Ascending aorta (tissue), 2 donors: ENCODE data around the gene GCDH. TPM values are rescaled to one million over a fixed set of nuclear protein-coding genes. Genes with fewer than 3 reads are reported as not detected.

Experiments
- DNase-seq, 2 donors: peaks; one replicate each; pipeline ENCODE4 v3.0.0-alpha.2; 2019; ENCODE audit warnings: low spot score in 2 of 2
- H3K27ac ChIP-seq, 2 donors: fragments of 200-600 bp; sonication (generic); one replicate each; pipeline ENCODE4 v1.5.1; 2016 to 2017; ENCODE audit warnings: mild to moderate bottlenecking in 1 of 2
- H3K27me3 ChIP-seq: fragments of 200-600 bp; sonication (generic); one replicate; pipeline ENCODE4 v1.5.1; 2017
- H3K36me3 ChIP-seq, 2 donors: fragments of 200-600 bp; sonication (generic); one replicate each; pipeline ENCODE4 v1.5.1; 2016
- H3K4me1 ChIP-seq, 2 donors: fragments of 200-600 bp; sonication (generic); one replicate each; pipeline ENCODE4 v1.5.1; 2016 to 2017; ENCODE audit warnings: mild to moderate bottlenecking in 1 of 2
- H3K4me3 ChIP-seq, 2 donors: fragments of 200-600 bp; sonication (generic); one replicate each; pipeline ENCODE4 v1.5.1; 2016 to 2017; ENCODE audit warnings: mild to moderate bottlenecking in 1 of 2
- H3K9me3 ChIP-seq, 2 donors: fragments of 200-600 bp; sonication (generic); one replicate each; pipeline ENCODE4 v1.5.1; 2016
- intact Hi-C: fragments of 100-400 bp; cut with DNase I; formaldehyde crosslinking; loops from one replicate; pipeline ENCODE4 v1.15.1; 2023
- total RNA-seq: library from RNA; depleted of rRNA; stranded (reverse); fragments of >200 nt; gene quantifications from one replicate; pipeline ENCODE4 v1.1.0, GENCODE V29; 2016
- TF ChIP-seq, protein P1 (sequence below), 3 experiments: fragments of 200-600 bp in 2 of 3; fragments of 450-650 bp in 1 of 3; sonication (generic) in 2 of 3; IDR thresholded peaks; one replicate each; pipeline ENCODE4 v1.5.1; 2016 to 2019; ENCODE audit warnings: antibody characterized with exemption in 3 of 3, mild to moderate bottlenecking in 1 of 3, moderate library complexity in 1 of 3

GCDH gene
- total RNA-seq, 1 donor from 2014 or later = 20.6 TPM

DNA sequence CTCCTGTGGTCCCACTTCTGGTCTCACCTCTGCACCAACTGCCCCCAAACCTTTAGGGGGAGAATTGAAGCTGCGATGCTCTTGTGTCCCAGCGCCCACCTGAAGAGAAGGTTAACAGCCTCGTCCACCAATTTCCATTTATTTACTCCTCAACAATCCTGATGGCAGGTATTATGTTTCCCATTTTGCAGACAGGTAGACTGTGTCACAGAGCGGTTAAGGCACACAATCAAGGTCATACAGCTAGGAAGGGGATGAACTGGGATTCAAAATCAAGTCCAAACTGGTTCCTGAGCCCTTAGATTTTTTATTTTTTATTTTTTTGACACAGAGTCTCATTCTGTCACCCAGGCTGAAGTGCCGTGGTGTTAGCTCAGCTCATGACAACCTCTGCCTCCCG is 15.9 kb upstream of the GCDH start:
- no peaks in the 10 kb centered on the region for H3K9me3 ChIP-seq
- H3K4me1 ChIP-seq = peaks cover 0 to 2% of the 10 kb centered on the region in 2 donors
- no peak for DNase-seq
- TF ChIP-seq, protein P1, sequence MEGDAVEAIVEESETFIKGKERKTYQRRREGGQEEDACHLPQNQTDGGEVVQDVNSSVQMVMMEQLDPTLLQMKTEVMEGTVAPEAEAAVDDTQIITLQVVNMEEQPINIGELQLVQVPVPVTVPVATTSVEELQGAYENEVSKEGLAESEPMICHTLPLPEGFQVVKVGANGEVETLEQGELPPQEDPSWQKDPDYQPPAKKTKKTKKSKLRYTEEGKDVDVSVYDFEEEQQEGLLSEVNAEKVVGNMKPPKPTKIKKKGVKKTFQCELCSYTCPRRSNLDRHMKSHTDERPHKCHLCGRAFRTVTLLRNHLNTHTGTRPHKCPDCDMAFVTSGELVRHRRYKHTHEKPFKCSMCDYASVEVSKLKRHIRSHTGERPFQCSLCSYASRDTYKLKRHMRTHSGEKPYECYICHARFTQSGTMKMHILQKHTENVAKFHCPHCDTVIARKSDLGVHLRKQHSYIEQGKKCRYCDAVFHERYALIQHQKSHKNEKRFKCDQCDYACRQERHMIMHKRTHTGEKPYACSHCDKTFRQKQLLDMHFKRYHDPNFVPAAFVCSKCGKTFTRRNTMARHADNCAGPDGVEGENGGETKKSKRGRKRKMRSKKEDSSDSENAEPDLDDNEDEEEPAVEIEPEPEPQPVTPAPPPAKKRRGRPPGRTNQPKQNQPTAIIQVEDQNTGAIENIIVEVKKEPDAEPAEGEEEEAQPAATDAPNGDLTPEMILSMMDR (IDR thresholded peaks at IDR 0.05) = no peak
- H3K27me3 ChIP-seq = no peaks in the 10 kb centered on the region
- H3K27ac ChIP-seq = no peak overlapping the region
- intact Hi-C loops = no loop called here
- no peak overlapping the region for H3K4me3 ChIP-seq
- H3K36me3 ChIP-seq = peaks cover 25 to 44% of the 10 kb centered on the region in 2 donors

DNA sequence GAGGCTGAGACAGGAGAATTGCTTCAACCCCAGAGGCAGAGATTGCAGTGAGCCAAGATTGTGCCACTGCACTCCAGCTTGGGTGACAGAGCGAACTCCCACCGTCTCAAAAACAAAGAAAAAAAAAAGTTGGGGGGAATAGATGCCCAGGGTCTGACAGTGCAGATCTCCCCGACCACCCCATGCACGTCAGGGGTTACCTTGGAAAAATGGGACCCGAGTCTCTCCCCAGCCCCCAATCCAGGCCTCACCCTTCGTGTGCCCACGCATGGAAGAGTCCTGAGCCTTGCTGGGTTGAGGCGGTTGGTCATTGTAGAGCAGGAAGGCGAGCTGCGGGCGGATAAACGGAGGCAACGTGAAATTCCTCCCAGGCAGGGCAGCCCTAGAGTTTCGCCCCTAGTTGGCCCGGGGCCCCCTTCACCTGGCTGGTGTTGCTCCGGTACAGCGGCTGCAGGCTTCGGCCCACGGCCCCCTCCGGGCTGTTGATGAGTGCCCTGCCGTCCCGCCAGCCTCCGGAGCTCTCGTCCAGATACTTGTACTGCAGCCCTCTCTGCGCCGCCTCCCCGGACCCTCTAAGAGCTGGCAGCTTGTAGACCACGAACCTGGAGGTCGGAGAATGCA is 10.3 kb upstream of the GCDH start:
- TF ChIP-seq, protein P1 (IDR thresholded peaks at IDR 0.05) = no peak
- DNase-seq = no peak

DNA sequence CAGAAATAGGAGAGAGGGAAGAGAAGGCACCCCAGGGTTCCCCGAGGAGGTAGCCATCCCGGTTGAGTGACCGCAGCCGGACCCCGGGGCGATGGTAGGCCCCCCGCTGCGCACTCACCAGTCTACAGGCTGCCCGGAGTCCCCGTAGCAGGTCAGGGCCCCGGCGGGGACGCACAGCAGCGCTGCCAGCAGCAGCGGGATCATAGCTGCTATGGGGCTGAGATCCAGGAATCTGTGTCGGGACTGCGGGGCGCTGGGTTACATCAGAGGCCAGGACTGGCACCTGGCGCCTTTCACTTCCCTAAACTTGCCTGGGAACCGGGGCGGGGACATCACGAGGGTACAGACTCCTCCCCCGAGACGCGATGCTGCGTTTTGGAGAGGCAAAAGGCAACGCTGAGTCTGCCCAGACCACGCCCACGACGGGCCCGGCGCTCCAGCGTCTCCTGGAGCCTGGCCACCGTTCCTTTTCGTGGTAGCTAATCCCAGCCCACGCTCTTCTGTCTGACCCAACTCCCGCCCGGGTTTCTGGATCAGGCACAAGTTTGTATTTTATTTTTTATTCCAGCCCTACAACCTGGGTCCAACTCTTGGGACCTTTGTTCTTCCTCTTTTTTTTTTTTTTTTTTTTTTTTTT is 9.7 kb upstream of the GCDH start, which contains the start of gene DNASE2:
Gene DNASE2 (minus strand): TSS at position 278 of the 637 bp plus-strand sequence. CDS start 74 bp downstream, at position 204.
- Histone ChIP-seq H3K27me3 (peaks cover 13% of the 10 kb centered on the region), H3K27ac (peak within 1 kb of the TSS; percentile 76 to 92), H3K36me3 (peaks cover 12 to 23% of the 10 kb centered on the region in 2 donors), H3K4me3 (peak within 1 kb of the TSS; percentile 61 to 74), H3K4me1 (peaks cover 3 to 18% of the 10 kb centered on the region in 2 donors), H3K9me3 (no peaks in the 10 kb centered on the region)
- DNase-seq = peak; percentile 91 to 98
- intact Hi-C loops = loop anchor here (2.0 kb wide), 1 partner anchor 34 kb away; no protein-coding TSS in a partner anchor
- TF ChIP-seq, protein P1 (IDR thresholded peaks at IDR 0.05) = no peak

More for the DNA sequence above, 10.3 kb upstream of the GCDH start:
- peaks cover 10% of the 10 kb centered on the region for H3K27me3 ChIP-seq
- intact Hi-C loops = loop anchor here (2.0 kb wide), 1 partner anchor 34 kb away; no protein-coding TSS in a partner anchor
- H3K9me3 ChIP-seq = no peaks in the 10 kb centered on the region
- H3K27ac ChIP-seq = peak overlapping the region; percentile 76 to 92
- H3K36me3 ChIP-seq = peaks cover 17 to 29% of the 10 kb centered on the region in 2 donors
- peaks cover 2 to 16% of the 10 kb centered on the region in 2 donors for H3K4me1 ChIP-seq
- H3K4me3 ChIP-seq = peak overlapping the region; percentile 61 to 74

DNA sequence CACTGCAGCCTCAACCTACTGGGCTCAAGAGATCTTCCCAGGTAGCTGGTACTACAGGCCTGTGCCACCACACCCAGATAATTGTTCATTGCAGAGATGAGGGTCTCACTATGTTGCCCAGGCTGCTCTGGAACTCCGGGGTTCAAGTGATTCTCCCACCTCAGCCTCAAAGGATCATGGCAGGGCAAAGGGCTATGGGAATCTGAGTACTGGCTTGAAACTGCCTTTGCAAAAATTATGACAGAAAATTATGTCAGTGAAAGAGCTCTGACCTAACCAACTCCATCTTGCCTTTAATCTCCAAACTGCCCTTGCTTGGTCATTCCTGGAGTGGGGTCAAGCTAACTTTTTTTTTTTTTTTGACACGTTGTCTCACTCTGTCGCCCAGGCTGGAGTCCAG is 8.4 kb upstream of the GCDH start:
- no peaks in the 10 kb centered on the region for H3K9me3 ChIP-seq
- H3K4me3 ChIP-seq = no peak overlapping the region
- H3K4me1 ChIP-seq = peaks cover 3 to 18% of the 10 kb centered on the region in 2 donors
- TF ChIP-seq, protein P1 (IDR thresholded peaks at IDR 0.05) = no peak
- intact Hi-C loops = no loop called here
- peaks cover 13% of the 10 kb centered on the region for H3K27me3 ChIP-seq
- no peak for DNase-seq
- no peak overlapping the region for H3K27ac ChIP-seq
- peaks cover 12% of the 10 kb centered on the region in 2 donors for H3K36me3 ChIP-seq

DNA sequence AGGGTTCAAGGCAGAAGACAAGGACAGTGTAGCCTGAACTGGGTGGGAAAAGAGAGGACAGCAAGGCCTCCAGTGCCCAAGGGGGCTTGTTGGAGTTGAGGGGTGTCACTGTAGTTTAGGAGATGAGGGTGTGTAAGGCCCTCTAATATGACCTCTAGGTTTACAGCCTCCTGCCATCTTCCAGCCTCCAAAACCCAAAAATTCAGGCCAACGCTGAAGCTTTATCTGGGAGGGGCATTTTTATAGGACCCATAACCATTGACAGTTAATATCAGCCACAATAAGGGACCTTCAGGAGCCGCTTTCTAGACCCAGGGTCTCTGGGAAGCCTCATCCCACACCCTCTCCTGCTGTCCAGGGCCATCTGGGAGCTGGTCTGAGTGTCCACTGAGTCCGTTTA is 6.8 kb upstream of the GCDH start:
- no peak for DNase-seq
- Histone ChIP-seq H3K27ac (no peak overlapping the region), H3K27me3 (peaks cover 13% of the 10 kb centered on the region), H3K4me3 (no peak overlapping the region), H3K9me3 (no peaks in the 10 kb centered on the region), H3K4me1 (peaks cover 3 to 18% of the 10 kb centered on the region in 2 donors), H3K36me3 (no peaks in the 10 kb centered on the region)
- TF ChIP-seq, protein P1 (IDR thresholded peaks at IDR 0.05) = no peak
- intact Hi-C loops = no loop called here
